Measurements from ENCODE around the gene ELMOD3. TPM values are rescaled to one million over a fixed set of nuclear protein-coding genes. Genes with fewer than 3 reads are reported as not detected.
"Not testable (repeated sequence)": the region's sequence is repeated elsewhere in the genome, so short reads cannot be mapped to it uniquely, and the experiment has no call there.

The ELMOD3 gene
- total RNA-seq, 4 donors from 2014 or later: 12.8 to 45.3 (median 21.0) TPM

DNA sequence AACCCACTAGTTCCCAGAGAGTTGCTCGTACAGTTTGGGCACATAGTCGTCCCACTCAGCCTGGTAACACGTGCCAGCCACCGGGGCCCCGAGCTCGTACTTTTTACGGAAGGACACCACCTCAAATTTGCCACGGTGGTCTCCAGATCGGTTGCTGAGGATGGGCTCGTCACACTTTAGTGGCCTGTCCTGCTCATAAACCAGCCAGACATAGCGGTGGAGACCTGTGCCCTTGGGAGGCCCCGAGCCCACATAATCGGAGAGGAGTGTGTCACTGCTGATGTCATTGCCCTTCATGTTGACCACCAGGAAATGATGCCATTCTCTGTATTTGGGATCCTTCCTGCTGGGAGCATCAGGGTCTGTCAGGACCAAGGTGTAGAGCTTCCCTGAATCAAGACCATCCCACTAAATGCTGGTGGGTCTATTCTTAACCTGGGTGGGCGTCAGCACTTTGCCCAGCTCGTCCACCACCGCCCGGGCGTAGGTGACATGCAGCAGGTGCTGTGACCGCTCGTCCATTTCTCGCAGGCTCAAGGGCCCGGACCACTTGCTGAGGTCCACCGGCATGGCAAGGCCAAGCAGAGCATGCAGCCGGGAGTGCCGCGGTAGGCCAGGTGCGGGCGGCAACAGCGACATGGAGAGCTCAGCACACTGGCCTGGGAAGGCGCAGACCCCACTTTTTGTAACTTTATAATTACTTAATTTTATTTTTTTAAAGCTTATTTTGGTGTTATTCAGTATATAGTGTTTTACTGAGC is 13.1 kb upstream of the ELMOD3 start:
- Histone ChIP-seq H3K27me3 (no peaks in the 10 kb centered on the region), H3K36me3 (no peaks in the 10 kb centered on the region), H3K9me3 (no peaks in the 10 kb centered on the region), H3K4me3 (no peak overlapping the region), H3K4me1 (no peaks in the 10 kb centered on the region), H3K27ac (no peak overlapping the region)
- DNase-seq: no peak
- TF ChIP-seq POLR2A (IDR thresholded peaks at IDR 0.05): no peak
- TF ChIP-seq, protein P1, sequence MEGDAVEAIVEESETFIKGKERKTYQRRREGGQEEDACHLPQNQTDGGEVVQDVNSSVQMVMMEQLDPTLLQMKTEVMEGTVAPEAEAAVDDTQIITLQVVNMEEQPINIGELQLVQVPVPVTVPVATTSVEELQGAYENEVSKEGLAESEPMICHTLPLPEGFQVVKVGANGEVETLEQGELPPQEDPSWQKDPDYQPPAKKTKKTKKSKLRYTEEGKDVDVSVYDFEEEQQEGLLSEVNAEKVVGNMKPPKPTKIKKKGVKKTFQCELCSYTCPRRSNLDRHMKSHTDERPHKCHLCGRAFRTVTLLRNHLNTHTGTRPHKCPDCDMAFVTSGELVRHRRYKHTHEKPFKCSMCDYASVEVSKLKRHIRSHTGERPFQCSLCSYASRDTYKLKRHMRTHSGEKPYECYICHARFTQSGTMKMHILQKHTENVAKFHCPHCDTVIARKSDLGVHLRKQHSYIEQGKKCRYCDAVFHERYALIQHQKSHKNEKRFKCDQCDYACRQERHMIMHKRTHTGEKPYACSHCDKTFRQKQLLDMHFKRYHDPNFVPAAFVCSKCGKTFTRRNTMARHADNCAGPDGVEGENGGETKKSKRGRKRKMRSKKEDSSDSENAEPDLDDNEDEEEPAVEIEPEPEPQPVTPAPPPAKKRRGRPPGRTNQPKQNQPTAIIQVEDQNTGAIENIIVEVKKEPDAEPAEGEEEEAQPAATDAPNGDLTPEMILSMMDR (IDR thresholded peaks at IDR 0.05): no peak
- intact Hi-C loops (cut with DNase I; ENCODE audit: low total_unique reads): no loop called here

DNA sequence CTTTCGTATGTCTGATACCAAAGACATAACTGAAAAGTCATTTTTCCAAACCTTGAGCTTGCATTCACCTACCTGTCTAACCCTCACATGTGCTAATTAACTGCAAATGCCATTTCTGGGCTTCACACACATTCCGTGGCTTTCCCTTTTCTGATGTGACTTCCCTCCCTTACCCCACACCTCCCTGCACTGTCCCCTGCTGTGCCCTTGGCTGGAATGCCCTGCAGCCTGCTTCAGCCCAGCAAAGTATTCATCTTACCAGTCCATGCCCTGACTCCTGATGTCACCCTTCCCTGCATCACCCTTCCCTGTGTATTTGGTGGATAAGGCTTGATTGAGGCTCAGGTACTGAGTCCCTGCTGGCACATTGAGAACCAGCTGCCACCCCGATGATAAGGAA is 12.4 kb upstream of the ELMOD3 start:
- H3K4me3 ChIP-seq: no peak overlapping the region
- no peaks in the 10 kb centered on the region for H3K27me3 ChIP-seq
- H3K4me1 ChIP-seq: no peaks in the 10 kb centered on the region
- no peak overlapping the region for H3K27ac ChIP-seq
- TF ChIP-seq POLR2A (IDR thresholded peaks at IDR 0.05): no peak
- TF ChIP-seq, protein P1 (IDR thresholded peaks at IDR 0.05): no peak
- no peaks in the 10 kb centered on the region for H3K9me3 ChIP-seq
- no peak for DNase-seq
- intact Hi-C loops (cut with DNase I; ENCODE audit: low total_unique reads): no loop called here
- H3K36me3 ChIP-seq: no peaks in the 10 kb centered on the region

DNA sequence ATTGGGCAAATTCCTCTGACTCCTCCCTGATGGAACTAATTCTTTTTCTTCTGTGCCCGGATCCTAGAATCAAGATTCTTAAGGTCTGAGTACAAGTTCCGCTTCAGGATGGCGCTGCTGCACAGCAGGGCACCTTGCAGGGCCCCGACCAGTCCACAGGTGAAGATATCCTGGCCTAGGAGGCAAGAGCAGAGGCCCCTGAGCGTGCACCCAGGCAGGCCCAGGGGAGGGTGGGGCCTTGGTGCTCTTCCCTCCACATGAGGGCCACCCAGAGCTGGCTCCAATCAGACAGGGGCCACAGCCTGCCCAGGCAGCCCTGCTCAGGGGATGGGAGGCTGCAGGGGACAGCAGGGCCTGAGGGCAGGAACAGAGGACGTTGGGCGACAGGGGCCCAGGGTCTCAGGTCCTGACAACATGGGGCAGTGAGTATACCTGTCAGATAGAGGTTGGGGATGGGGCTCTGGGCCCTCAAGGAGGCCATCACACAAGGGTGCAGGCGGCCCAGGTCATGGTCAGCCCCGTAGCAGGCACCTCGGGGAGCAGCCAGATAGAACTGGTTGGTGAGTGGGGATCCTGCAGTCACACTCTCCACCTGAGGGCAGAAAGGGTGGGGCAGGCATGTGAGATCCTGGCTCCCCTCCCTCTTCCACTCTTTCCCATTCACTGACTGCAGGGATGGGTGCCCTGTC is 11.2 kb upstream of the ELMOD3 start:
- H3K9me3 ChIP-seq; H3K4me3 ChIP-seq; H3K36me3 ChIP-seq; H3K4me1 ChIP-seq; H3K27ac ChIP-seq; intact Hi-C loops (cut with DNase I; ENCODE audit: low total_unique reads); DNase-seq; H3K27me3 ChIP-seq: not testable (repeated sequence)

DNA sequence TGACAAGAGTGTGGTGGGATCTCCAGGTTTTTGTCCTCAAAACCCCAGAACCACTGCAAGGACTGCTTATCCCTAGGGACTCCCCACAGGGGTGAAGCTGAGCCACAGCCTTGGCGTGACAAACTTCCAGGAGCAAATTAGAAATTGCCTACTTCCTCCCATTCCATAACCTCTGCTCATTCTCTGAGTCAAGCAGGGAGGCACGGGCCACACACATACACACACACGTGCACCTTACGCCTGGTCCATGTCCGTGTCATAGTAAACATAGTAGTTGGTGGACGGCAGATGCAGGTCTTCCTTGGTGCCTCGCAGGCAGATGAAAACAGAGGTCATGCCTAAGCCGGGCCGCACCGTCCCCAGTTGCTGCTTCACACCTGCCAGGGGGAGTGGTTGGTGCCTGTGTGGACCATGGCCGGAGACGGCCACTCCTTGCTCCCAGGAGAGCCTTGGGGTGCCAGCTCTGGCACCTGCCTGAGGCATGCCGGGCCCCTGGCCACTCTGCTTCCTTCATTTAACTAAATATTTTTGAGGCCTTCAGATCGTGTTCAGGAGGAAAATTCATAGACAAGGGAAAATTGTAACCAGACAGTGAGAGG is 10.1 kb upstream of the ELMOD3 start:
- H3K36me3 ChIP-seq: no peaks in the 10 kb centered on the region
- no peaks in the 10 kb centered on the region for H3K27me3 ChIP-seq
- no peaks in the 10 kb centered on the region for H3K4me1 ChIP-seq
- no peak for DNase-seq
- no peak overlapping the region for H3K4me3 ChIP-seq
- no peak overlapping the region for H3K27ac ChIP-seq
- H3K9me3 ChIP-seq: no peaks in the 10 kb centered on the region
- intact Hi-C loops (cut with DNase I; ENCODE audit: low total_unique reads): no loop called here
- TF ChIP-seq, protein P1 (IDR thresholded peaks at IDR 0.05): no peak
- TF ChIP-seq POLR2A (IDR thresholded peaks at IDR 0.05): no peak

DNA sequence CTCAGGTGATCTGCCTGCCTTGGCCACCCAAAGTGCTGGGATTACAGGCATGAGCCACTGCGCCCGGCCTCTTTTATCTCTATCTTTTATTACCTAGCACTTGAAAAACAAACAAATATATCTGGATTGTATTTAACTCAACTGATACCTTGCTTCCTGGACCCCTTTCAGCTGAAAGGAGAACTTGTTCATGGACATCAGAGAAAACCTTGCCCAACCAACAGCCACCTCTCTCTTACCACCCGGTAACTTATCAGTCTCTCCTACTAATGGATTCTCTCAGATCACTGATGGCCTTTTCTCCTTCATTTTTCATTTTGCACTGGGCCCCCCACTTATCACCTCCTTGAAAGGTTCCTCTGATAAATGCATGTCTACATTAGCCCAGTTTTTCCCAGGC is 7.0 kb upstream of the ELMOD3 start:
- H3K27me3 ChIP-seq: no peaks in the 10 kb centered on the region
- no peak overlapping the region for H3K4me3 ChIP-seq
- no peaks in the 10 kb centered on the region for H3K9me3 ChIP-seq
- no peak for DNase-seq
- no peak overlapping the region for H3K27ac ChIP-seq
- no peaks in the 10 kb centered on the region for H3K36me3 ChIP-seq
- H3K4me1 ChIP-seq: no peaks in the 10 kb centered on the region
- intact Hi-C loops (cut with DNase I; ENCODE audit: low total_unique reads): no loop called here
- no peak for TF ChIP-seq POLR2A (IDR thresholded peaks at IDR 0.05)
- TF ChIP-seq, protein P1 (IDR thresholded peaks at IDR 0.05): no peak
